Suprapubic skin (tissue), 4 donors: Measurements from ENCODE around the gene GJB4. TPM values are rescaled to one million over a fixed set of nuclear protein-coding genes. Genes with fewer than 3 reads are reported as not detected.
A peak's percentile ranks its signal among the peaks of the same experiment; 100 is the strongest.
"Not testable (repeated sequence)": the region's sequence is repeated elsewhere in the genome, so short reads cannot be mapped to it uniquely, and the experiment has no call there.

ENCODE experiments used
- DNase-seq, 2 donors: peaks; one replicate each; pipeline ENCODE4 v3.0.0-alpha.2; 2019; ENCODE audit warnings: low spot score in 2 of 2
- H3K27ac ChIP-seq: fragments of 200-600 bp; sonication (generic); one replicate; pipeline ENCODE4 v1.5.1; 2019
- H3K27me3 ChIP-seq: fragments of 200-600 bp; sonication (generic); one replicate; pipeline ENCODE4 v1.5.1; 2019
- H3K36me3 ChIP-seq: fragments of 200-600 bp; sonication (generic); one replicate; pipeline ENCODE4 v1.5.1; 2019
- H3K4me1 ChIP-seq: fragments of 200-600 bp; sonication (generic); one replicate; pipeline ENCODE4 v1.5.1; 2019
- H3K4me3 ChIP-seq: fragments of 200-600 bp; sonication (generic); one replicate; pipeline ENCODE4 v1.5.1; 2019; ENCODE audit warnings: mild to moderate bottlenecking
- H3K9me3 ChIP-seq: fragments of 200-600 bp; sonication (generic); one replicate; pipeline ENCODE4 v1.5.1; 2019
- EP300 ChIP-seq: sonication (generic); formaldehyde crosslinking; IDR thresholded peaks from one replicate; pipeline ENCODE4 v1.6.1; 2017; ENCODE audit warnings: antibody characterized with exemption
- POLR2A ChIP-seq, 2 donors: fragments of 450-650 bp; IDR thresholded peaks; one replicate each; pipeline ENCODE4 v1.6.1; 2017; ENCODE audit warnings: antibody characterized with exemption in 2 of 2, mild to moderate bottlenecking in 2 of 2, moderate library complexity in 2 of 2
- POLR2AphosphoS5 ChIP-seq, 3 donors: sonication (generic); formaldehyde crosslinking; IDR thresholded peaks; one replicate each; pipeline ENCODE4 v1.6.1; 2017; ENCODE audit warnings: antibody characterized with exemption in 3 of 3
- WGBS: methylation state at CpG from one replicate; pipeline ENCODE4 v1.1.5; 2018; 5-methylcytosine and 5-hydroxymethylcytosine counted together
- total RNA-seq, 4 donors: library from RNA; depleted of rRNA; stranded (reverse); fragments of >200 nt; gene quantifications; one replicate each; pipeline ENCODE4 v1.1.0, GENCODE V29; 2016
- TF ChIP-seq, protein P1 (sequence below), 2 donors: fragments of 200-600 bp in 1 of 2; fragments of 450-650 bp in 1 of 2; sonication (generic) in 1 of 2; IDR thresholded peaks; one replicate each; pipeline ENCODE4 v1.5.1; 2016 to 2019; ENCODE audit warnings: antibody characterized with exemption in 2 of 2, mild to moderate bottlenecking in 1 of 2, moderate library complexity in 1 of 2

Gene GJB4
- total RNA-seq, 4 donors from 2014 or later: 13.7 to 41.4 (median 35.5) TPM

DNA sequence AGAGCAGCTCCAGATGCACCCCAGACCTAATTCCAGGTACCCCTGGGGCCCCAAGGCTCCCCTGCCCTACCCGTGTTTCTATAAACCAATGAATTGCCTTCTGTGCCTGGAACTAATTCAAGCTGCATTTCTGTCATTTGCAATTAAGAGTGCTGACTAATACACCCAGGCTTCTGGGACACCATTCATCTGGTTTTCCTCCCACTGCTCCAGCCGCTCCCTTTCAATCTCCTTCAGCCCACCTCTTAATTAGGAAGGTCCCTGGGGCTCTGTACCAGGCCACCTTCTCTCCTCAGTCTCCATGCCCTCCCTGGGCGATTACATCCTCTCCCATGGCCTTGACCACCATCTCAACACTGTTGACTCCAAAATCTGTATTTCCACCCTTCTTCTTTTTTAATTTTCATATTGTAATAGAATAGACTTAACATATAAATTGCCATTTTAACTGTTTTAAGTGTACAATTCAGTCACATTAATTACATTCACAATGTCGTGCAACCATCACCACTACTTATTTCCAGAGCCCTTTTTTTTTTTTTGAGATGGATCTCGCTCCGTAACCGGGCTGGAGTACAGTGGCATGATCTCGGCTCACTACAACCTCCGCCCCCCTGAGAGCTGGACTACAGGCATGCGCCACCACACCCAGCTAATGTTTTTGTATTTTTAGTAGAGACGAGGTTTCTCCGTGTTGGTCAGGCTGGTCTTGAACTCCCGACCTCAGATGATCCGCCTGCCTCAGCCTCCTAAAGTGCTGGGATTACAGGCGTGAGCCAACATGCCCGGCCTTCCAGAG is 12.2 kb downstream of the GJB4 start:
- H3K27me3 ChIP-seq: peaks cover 2% of the 10 kb centered on the region
- TF ChIP-seq POLR2A (IDR thresholded peaks at IDR 0.05): no peak
- TF ChIP-seq, protein P1, sequence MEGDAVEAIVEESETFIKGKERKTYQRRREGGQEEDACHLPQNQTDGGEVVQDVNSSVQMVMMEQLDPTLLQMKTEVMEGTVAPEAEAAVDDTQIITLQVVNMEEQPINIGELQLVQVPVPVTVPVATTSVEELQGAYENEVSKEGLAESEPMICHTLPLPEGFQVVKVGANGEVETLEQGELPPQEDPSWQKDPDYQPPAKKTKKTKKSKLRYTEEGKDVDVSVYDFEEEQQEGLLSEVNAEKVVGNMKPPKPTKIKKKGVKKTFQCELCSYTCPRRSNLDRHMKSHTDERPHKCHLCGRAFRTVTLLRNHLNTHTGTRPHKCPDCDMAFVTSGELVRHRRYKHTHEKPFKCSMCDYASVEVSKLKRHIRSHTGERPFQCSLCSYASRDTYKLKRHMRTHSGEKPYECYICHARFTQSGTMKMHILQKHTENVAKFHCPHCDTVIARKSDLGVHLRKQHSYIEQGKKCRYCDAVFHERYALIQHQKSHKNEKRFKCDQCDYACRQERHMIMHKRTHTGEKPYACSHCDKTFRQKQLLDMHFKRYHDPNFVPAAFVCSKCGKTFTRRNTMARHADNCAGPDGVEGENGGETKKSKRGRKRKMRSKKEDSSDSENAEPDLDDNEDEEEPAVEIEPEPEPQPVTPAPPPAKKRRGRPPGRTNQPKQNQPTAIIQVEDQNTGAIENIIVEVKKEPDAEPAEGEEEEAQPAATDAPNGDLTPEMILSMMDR (IDR thresholded peaks at IDR 0.05): no peak
- no peak for TF ChIP-seq POLR2AphosphoS5 (IDR thresholded peaks at IDR 0.05)
- TF ChIP-seq EP300: no peak
- no peaks in the 10 kb centered on the region for H3K9me3 ChIP-seq
- no peaks in the 10 kb centered on the region for H3K36me3 ChIP-seq
- no peak overlapping the region for H3K4me3 ChIP-seq
- no peak for DNase-seq
- peaks cover 9% of the 10 kb centered on the region for H3K4me1 ChIP-seq
- 79% methylated on average over 16 of the region's 16 CpGs for WGBS
- H3K27ac ChIP-seq: peak overlapping the region; percentile 56

DNA sequence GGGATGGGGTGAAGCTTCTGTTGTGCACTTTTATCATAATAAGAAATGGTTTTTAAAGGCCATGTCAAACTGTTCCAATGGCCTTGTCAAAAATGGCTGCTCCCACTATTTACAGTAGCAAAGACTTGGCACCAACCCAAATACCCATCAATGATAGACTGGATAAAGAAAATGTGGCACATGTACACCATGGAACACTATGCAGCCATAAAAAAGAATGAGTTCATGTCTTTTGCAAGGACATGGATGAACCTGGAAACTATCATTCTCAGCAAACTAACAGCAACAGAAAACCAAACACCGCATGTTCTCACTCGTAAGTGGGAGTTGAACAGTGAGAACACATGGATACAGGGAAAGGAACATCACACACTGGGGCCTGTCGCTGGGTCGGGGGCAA is 13.6 kb downstream of the GJB4 start:
- peaks cover 12% of the 10 kb centered on the region for H3K4me1 ChIP-seq
- H3K27me3 ChIP-seq, H3K4me3 ChIP-seq, H3K36me3 ChIP-seq, DNase-seq, H3K9me3 ChIP-seq, H3K27ac ChIP-seq: not testable (repeated sequence)
- WGBS: 82% methylated on average over 4 of the region's 4 CpGs

DNA sequence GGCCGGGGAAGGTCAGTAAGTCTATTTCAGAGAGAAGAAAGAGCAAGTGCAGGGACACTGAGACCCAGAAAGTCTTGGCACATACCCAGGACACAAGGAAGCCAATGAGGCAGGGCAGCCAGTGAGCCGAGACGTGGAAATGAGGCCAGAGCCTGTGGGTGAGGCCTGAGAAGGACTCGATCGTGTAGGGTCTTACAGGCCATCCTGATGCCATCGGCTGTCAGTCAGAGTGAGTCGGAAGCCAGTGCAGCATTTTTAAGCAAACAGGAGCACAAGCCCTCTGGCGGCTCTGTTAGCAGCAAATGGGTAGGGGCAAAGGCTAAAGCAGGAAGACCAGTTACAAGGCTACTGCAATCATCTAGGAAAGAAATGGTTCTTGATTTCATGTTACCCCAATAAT is 15.4 kb downstream of the GJB4 start:
- TF ChIP-seq POLR2A (IDR thresholded peaks at IDR 0.05): no peak
- TF ChIP-seq, protein P1 (IDR thresholded peaks at IDR 0.05): no peak
- TF ChIP-seq POLR2AphosphoS5 (IDR thresholded peaks at IDR 0.05): no peak
- TF ChIP-seq EP300: no peak
- H3K9me3 ChIP-seq: no peaks in the 10 kb centered on the region
- no peaks in the 10 kb centered on the region for H3K36me3 ChIP-seq
- H3K27ac ChIP-seq: no peak overlapping the region
- no peak for DNase-seq
- H3K4me3 ChIP-seq: no peak overlapping the region
- H3K27me3 ChIP-seq: peaks cover 9% of the 10 kb centered on the region
- 67% methylated on average over 8 of the region's 8 CpGs for WGBS
- peaks cover 26% of the 10 kb centered on the region for H3K4me1 ChIP-seq

DNA sequence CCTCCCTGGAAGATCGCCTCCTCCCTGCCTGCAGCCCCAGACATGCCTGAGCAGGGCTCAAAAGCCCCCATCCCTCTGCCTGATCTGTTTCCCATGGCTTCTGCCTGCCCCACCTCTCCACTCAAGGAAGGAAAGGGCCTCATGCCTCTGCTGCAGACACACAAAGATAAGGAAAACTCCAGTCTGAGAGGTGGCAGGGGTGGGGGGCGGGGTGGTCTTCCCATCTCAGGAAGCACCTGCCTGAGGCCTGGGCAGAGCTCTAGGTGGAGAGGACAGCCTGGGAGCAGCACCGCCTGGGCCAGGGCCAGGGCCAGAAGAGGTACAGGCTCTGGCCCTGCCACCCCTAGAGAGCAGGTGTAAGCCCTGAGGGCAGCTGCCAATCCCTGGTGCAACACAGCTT is 17.4 kb downstream of the GJB4 start:
- DNase-seq: peak in 1 of 2 donors; percentile 48
- Histone ChIP-seq H3K36me3 (no peaks in the 10 kb centered on the region), H3K4me3 (no peak overlapping the region), H3K27ac (peak overlapping the region; percentile 37), H3K27me3 (peaks cover 19% of the 10 kb centered on the region), H3K9me3 (no peaks in the 10 kb centered on the region), H3K4me1 (peaks cover 36% of the 10 kb centered on the region)
- no CpG with 5 or more reads among the region's 3 CpGs for WGBS
- TF ChIP-seq EP300: no peak

DNA sequence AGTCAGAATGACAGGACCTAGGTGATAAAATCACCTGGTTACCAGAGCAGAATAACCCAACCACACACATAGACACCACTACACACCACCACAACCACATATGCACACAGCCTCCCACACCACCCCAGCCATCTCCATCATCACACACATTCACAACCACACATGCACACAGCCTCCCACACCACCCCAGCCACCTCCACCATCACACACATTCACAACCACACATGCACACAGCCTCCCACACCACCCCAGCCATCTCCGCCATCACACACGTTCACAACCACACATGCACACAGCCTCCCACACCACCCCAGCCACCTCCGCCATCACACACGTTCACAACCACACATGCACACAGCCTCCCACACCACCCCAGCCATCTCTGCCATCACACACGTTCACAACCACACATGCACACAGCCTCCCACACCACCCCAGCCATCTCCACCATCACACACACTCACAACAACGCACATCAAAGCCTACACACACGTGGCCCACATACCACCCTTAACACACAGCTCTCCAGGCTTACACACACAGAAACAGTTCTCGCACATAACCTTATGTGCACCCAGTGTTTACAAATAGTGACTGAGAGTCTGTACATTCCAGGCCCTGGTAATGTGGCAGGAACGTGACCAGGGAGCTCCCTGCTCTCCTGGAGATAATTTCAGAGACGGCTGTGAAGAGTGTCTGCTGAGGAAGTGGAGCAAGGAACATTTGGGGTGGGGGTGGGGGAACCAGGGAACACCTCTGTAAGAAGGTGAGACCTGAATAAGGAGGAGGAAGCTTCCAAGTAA is 18.2 kb downstream of the GJB4 start:
- no peak overlapping the region for H3K4me3 ChIP-seq
- H3K4me1 ChIP-seq: peaks cover 36% of the 10 kb centered on the region
- H3K36me3 ChIP-seq: no peaks in the 10 kb centered on the region
- no peaks in the 10 kb centered on the region for H3K9me3 ChIP-seq
- no peak for TF ChIP-seq EP300
- no peak for TF ChIP-seq POLR2AphosphoS5 (IDR thresholded peaks at IDR 0.05)
- TF ChIP-seq POLR2A (IDR thresholded peaks at IDR 0.05): no peak
- TF ChIP-seq, protein P1 (IDR thresholded peaks at IDR 0.05): no peak
- peak overlapping the region; percentile 37 for H3K27ac ChIP-seq
- 66% methylated on average over 9 of the region's 10 CpGs for WGBS
- DNase-seq: peak in 1 of 2 donors; percentile 49
- peaks cover 25% of the 10 kb centered on the region for H3K27me3 ChIP-seq

DNA sequence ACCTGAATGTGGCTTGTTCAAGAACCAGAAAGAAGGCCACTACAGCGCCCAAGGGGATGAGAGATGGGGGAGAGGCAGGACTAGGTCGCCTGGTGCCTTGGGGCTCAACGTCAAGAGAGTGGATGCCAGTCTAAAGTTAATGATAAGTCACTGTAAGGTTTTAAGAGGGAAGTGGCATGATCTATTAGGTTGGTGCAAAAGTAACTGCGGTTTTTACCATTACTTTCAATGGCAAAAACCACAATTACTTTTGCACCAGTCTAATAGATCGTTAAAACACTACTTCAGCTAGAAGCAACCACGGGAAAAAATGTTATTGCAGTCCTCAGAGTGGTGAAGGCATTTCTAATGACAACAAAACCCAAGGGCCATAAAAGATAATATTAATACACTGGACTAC is 18.8 kb downstream of the GJB4 start:
- Histone ChIP-seq H3K36me3 (no peaks in the 10 kb centered on the region), H3K4me1 (peaks cover 42% of the 10 kb centered on the region), H3K4me3 (no peak overlapping the region), H3K27me3 (peaks cover 25% of the 10 kb centered on the region), H3K9me3 (no peaks in the 10 kb centered on the region), H3K27ac (no peak overlapping the region)
- no peak for DNase-seq
- no peak for TF ChIP-seq POLR2A (IDR thresholded peaks at IDR 0.05)
- no peak for TF ChIP-seq EP300
- no peak for TF ChIP-seq POLR2AphosphoS5 (IDR thresholded peaks at IDR 0.05)
- TF ChIP-seq, protein P1 (IDR thresholded peaks at IDR 0.05): no peak
- 86% methylated on average over 6 of the region's 6 CpGs for WGBS
